Thymus (tissue), 11 donors: ENCODE measurements around the gene POLD1. TPM values are rescaled to one million over a fixed set of nuclear protein-coding genes. Genes with fewer than 3 reads are reported as not detected.

Source experiments
- DNase-seq, 9 donors: peaks; one replicate each; pipeline ENCODE4 v3.0.0-alpha.2; 2013; ENCODE audit warnings: low spot score in 9 of 9, low read depth in 6 of 9, missing footprints in 1 of 9
- H3K27ac ChIP-seq, 2 donors: one replicate each; pipeline ENCODE4 v1.5.1; 2013; ENCODE audit warnings: control low read depth in 1 of 2, low read depth in 1 of 2, low read length in 1 of 2, mild to moderate bottlenecking in 1 of 2, moderate library complexity in 1 of 2
- H3K27me3 ChIP-seq, 2 donors: one replicate each; pipeline ENCODE4 v1.5.1; 2013; ENCODE audit warnings: low read length in 1 of 2; ENCODE audit not compliant: control insufficient read depth in 2 of 2, insufficient read depth in 1 of 2
- H3K36me3 ChIP-seq, 2 donors: one replicate each; pipeline ENCODE4 v1.5.1; 2013; ENCODE audit warnings: low read length in 1 of 2, mild to moderate bottlenecking in 1 of 2, moderate library complexity in 1 of 2; ENCODE audit not compliant: control insufficient read depth in 2 of 2, insufficient read depth in 2 of 2
- H3K4me1 ChIP-seq, 2 donors: one replicate each; pipeline ENCODE4 v1.5.1; 2013; ENCODE audit warnings: low read length in 2 of 2; ENCODE audit not compliant: control insufficient read depth in 2 of 2, insufficient read depth in 2 of 2
- H3K4me3 ChIP-seq, 2 donors: one replicate each; pipeline ENCODE4 v1.5.1; 2013; ENCODE audit warnings: low read length in 2 of 2, control low read depth in 1 of 2, mild to moderate bottlenecking in 1 of 2
- H3K9me3 ChIP-seq, 2 donors: one replicate each; pipeline ENCODE4 v1.5.1; 2013; ENCODE audit warnings: low read length in 1 of 2, mild to moderate bottlenecking in 1 of 2; ENCODE audit not compliant: control insufficient read depth in 2 of 2, insufficient read depth in 1 of 2
- WGBS: extraction: QIAGEN DNeasy Blood & Tissue Kit; methylation state at CpG from one replicate; pipeline ENCODE4 v1.1.7; 2013; 5-methylcytosine and 5-hydroxymethylcytosine counted together
- polyA plus RNA-seq: library from polyadenylated mRNA; stranded (reverse); fragments of 200-250 nt; gene quantifications from one replicate; pipeline ENCODE4 v1.2.3, GENCODE V29; 2013
- total RNA-seq: library from RNA; stranded (reverse); fragments of 120-200 nt; gene quantifications from one replicate; pipeline ENCODE4 v1.2.4, GENCODE V29; 2013
- donor health status: healthy.

POLD1 gene
- total and polyA plus RNA-seq, 2 donors, result 39.5 to 61.8 TPM

- WGBS, result 61% methylated on average over 30 of the region's 30 CpGs
- DNase-seq, result no peak
- peaks cover 0 to 4% of the 10 kb centered on the region in 2 donors for H3K9me3 ChIP-seq
- no peak overlapping the region for H3K4me3 ChIP-seq
- no peaks in the 10 kb centered on the region for H3K4me1 ChIP-seq
- no peaks in the 10 kb centered on the region for H3K36me3 ChIP-seq
- peaks cover 0 to 5% of the 10 kb centered on the region in 2 donors for H3K27me3 ChIP-seq
- H3K27ac ChIP-seq, result no peak overlapping the region
These were observed 66.4 kb downstream of the POLD1 start for GRCh38 chr19:50450369-50451222.

- H3K36me3 ChIP-seq, result no peaks in the 10 kb centered on the region
- H3K4me1 ChIP-seq, result no peaks in the 10 kb centered on the region
- H3K4me3 ChIP-seq, result no peak overlapping the region
- peaks cover 0 to 4% of the 10 kb centered on the region in 2 donors for H3K9me3 ChIP-seq
- no peak for DNase-seq
- 49% methylated on average over 13 of the region's 13 CpGs for WGBS
- H3K27me3 ChIP-seq, result peaks cover 0 to 5% of the 10 kb centered on the region in 2 donors
- H3K27ac ChIP-seq, result no peak overlapping the region
These were observed 67.0 kb downstream of the POLD1 start for GRCh38 chr19:50451223-50451534.

DNA sequence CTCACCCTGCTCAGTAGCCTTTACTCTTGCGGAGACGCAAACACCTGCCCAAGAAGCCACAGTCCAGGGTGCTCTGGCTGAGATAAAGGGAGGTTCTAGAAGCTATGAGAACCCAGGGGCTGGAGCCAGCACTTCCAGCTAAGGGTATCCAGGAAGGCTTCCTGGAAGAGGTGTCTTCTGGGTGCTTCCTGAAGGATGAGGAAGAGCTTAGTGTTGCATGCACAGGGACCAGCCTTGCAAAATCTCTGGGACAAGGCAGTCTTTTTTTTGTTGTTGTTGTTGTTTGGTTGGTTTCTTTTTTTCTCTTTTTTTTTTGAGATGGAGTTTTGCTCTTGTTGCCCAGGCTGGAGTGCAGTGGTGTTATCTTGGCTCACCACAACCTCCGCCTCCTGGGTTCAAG lies 69.1 kb downstream of the POLD1 start:
- Histone ChIP-seq H3K36me3 (no peaks in the 10 kb centered on the region), H3K27me3 (peaks cover under 1 to 11% of the 10 kb centered on the region in 2 donors), H3K27ac (no peak overlapping the region), H3K9me3 (peaks cover 0 to 4% of the 10 kb centered on the region in 2 donors), H3K4me1 (no peaks in the 10 kb centered on the region), H3K4me3 (no peak overlapping the region)
- no peak for DNase-seq
- 97% methylated on average over 3 of the region's 3 CpGs for WGBS

DNA sequence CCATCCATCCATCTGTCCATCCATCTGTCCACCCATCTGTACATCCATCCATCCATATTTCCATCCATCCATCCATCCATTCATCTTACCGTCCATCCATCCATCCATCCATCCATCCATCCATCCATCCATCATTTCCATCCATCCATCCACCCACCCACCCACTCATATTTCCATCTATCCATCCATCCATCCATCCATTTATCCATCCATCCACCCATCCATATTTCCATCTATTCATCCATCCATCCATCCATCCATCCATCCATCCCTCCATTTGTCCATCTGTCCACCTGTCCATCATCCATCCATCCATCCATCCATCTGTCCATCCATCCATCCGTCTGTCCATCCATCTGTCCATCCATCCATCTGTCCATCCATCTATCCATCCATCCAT lies 71.8 kb downstream of the POLD1 start:
- H3K27me3 ChIP-seq, result peaks cover 11 to 24% of the 10 kb centered on the region in 2 donors
- 94% methylated on average over 2 of the region's 2 CpGs for WGBS
- DNase-seq, result no peak

DNA sequence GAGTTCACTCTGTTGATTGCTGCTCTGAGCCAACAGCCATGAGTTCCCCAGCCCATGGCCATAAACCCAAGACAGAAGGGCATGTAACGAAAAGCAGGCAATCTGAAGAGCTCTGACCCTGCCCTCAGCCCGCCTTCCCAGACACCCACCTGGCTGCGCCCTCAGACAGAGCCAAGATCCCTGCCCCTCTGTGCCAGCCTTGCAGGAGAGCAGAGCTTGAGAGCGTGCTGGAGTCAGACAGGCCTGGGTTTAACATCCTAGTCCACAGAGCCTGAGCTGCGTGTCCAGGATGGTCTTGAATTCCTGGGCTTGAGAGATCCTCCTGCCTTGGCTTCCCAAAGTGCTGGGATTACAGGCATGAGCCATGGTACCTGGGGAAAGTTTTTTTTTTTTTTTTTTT lies 73.2 kb downstream of the POLD1 start:
- Histone ChIP-seq H3K27me3 (peaks cover 11 to 27% of the 10 kb centered on the region in 2 donors), H3K9me3 (peaks cover 0 to 2% of the 10 kb centered on the region in 2 donors), H3K27ac (no peak overlapping the region), H3K36me3 (no peaks in the 10 kb centered on the region), H3K4me3 (no peak overlapping the region), H3K4me1 (no peaks in the 10 kb centered on the region)
- 94% methylated on average over 5 of the region's 5 CpGs for whole genome bisulfite sequencing
- no peak for DNase-seq

More for the DNA sequence above, 71.8 kb downstream of the POLD1 start:
- Histone ChIP-seq H3K9me3 (peaks cover 0 to 2% of the 10 kb centered on the region in 2 donors), H3K4me3 (no peak overlapping the region), H3K4me1 (no peaks in the 10 kb centered on the region), H3K36me3 (no peaks in the 10 kb centered on the region), H3K27ac (no peak overlapping the region)

GRCh38 chr19:50458396-50459066 lies 74.4 kb downstream of the POLD1 start:
- DNase-seq, result no peak
- Histone ChIP-seq H3K27me3 (peaks cover 11 to 27% of the 10 kb centered on the region in 2 donors), H3K4me3 (no peak overlapping the region), H3K4me1 (no peaks in the 10 kb centered on the region), H3K27ac (no peak overlapping the region), H3K36me3 (no peaks in the 10 kb centered on the region), H3K9me3 (peaks cover 0 to 2% of the 10 kb centered on the region in 2 donors)
- WGBS, result 40% methylated on average over 50 of the region's 50 CpGs

GRCh38 chr19:50459067-50459456 lies 74.9 kb downstream of the POLD1 start:
- WGBS, result 67% methylated on average over 32 of the region's 32 CpGs
- Histone ChIP-seq H3K27me3 (peaks cover 11 to 27% of the 10 kb centered on the region in 2 donors), H3K36me3 (no peaks in the 10 kb centered on the region), H3K9me3 (peaks cover 0 to 2% of the 10 kb centered on the region in 2 donors), H3K4me1 (no peaks in the 10 kb centered on the region), H3K27ac (no peak overlapping the region), H3K4me3 (no peak overlapping the region)
- no peak for DNase-seq

- Histone ChIP-seq H3K36me3 (no peaks in the 10 kb centered on the region), H3K27me3 (peaks cover 11 to 27% of the 10 kb centered on the region in 2 donors), H3K9me3 (peaks cover 0 to 2% of the 10 kb centered on the region in 2 donors), H3K27ac (no peak overlapping the region), H3K4me1 (no peaks in the 10 kb centered on the region), H3K4me3 (no peak overlapping the region)
- DNase-seq, result no peak
- 32% methylated on average over 1 of the region's 1 CpG for WGBS
These were observed 75.5 kb downstream of the POLD1 start for GRCh38 chr19:50459638-50460037.

DNA sequence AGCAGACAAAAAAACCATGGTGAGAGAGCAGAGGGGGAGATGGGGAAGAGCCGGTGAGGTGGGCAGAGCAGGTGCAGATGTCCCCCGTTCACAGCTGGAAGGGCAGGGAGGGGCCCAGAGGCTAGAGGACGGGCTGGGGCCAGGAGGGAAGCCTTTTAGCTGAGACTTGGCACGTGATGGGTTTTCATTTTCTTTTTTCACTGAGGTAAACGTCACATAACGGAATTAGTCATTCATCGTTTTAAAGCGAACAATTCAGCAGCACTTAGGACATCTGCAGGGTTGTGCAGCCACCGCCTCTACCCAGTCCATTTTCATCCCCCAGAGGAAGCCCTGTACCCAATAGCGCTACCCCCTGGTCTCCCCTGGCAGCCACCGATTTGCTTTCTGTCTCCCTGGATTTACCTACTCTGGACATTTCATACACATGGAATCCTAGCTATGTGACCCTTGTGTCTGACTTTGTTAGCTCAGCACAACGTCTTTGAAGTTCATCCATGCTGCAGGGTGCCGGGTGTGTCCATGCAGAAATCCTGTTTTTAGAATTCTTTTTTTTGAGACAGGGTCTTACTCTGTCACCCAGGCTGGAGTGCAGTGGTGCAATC lies 76.1 kb downstream of the POLD1 start:
- Histone ChIP-seq H3K4me1 (no peaks in the 10 kb centered on the region), H3K27me3 (peaks cover 11 to 27% of the 10 kb centered on the region in 2 donors), H3K36me3 (no peaks in the 10 kb centered on the region), H3K4me3 (no peak overlapping the region), H3K27ac (no peak overlapping the region), H3K9me3 (peaks cover 0 to 2% of the 10 kb centered on the region in 2 donors)
- WGBS, result 50% methylated on average over 13 of the region's 13 CpGs
- DNase-seq, result no peak
